Spinal cord (tissue), 10 donors: Measurements from ENCODE around the gene IFRD1. TPM values are rescaled to one million over a fixed set of nuclear protein-coding genes. Genes with fewer than 3 reads are reported as not detected.

ENCODE experiments used
- DNase-seq, 6 donors: peaks; one replicate each; pipeline versions ENCODE4 v3.0.0 to v3.0.0-alpha.2; 2013 to 2015; ENCODE audit warnings: low spot score in 6 of 6, low read depth in 4 of 6
- H3K27ac ChIP-seq: one replicate; pipeline ENCODE4 v1.5.1; 2013; ENCODE audit warnings: low read depth, low read length, control low read depth
- H3K27me3 ChIP-seq: one replicate; pipeline ENCODE4 v1.6.1; 2013; ENCODE audit warnings: low read length; ENCODE audit not compliant: control insufficient read depth, insufficient read depth
- H3K36me3 ChIP-seq: one replicate; pipeline ENCODE4 v1.6.1; 2013; ENCODE audit warnings: low read length; ENCODE audit not compliant: control insufficient read depth, insufficient read depth
- H3K4me1 ChIP-seq: one replicate; pipeline ENCODE4 v1.6.1; 2013; ENCODE audit warnings: low read length; ENCODE audit not compliant: control insufficient read depth, insufficient read depth
- H3K4me3 ChIP-seq: one replicate; pipeline ENCODE4 v1.5.1; 2013; ENCODE audit warnings: low read depth, low read length, control low read depth
- H3K9me3 ChIP-seq: one replicate; pipeline ENCODE4 v1.6.1; 2013; ENCODE audit warnings: low read length; ENCODE audit not compliant: control insufficient read depth, insufficient read depth
- whole genome bisulfite sequencing: methylation state at CpG from one replicate; pipeline ENCODE4 v1.1.5; 2013; ENCODE audit warnings: missing lambda C conversion rate; ENCODE audit not compliant: insufficient coverage; 5-methylcytosine and 5-hydroxymethylcytosine counted together
- polyA plus RNA-seq, 2 donors: library from polyadenylated mRNA; unstranded; fragments of 120-200 nt; gene quantifications; one replicate each; pipeline ENCODE4 v1.2.1, GENCODE V29; 2013; ENCODE audit not compliant: insufficient read length in 2 of 2
- total RNA-seq, 2 donors: library from RNA; depleted of rRNA in 1 of 2; stranded (reverse); fragments of 120-200 nt in 1 of 2; fragments of >200 nt in 1 of 2; gene quantifications; one replicate each; pipeline versions ENCODE4 v1.2.3 to v1.2.4, GENCODE V29; 2013 to 2014
- donor health status: healthy.

Gene IFRD1
- total and polyA plus RNA-seq, 4 donors: 38.1 to 61.0 (median 53.3) TPM

- Histone ChIP-seq H3K4me3 (no peak overlapping the region), H3K36me3 (peaks cover 3% of the 10 kb centered on the region), H3K4me1 (no peaks in the 10 kb centered on the region), H3K9me3 (no peaks in the 10 kb centered on the region), H3K27me3 (no peaks in the 10 kb centered on the region), H3K27ac (no peak overlapping the region)
- DNase-seq: no peak
- no CpG with 5 or more reads among the region's 2 CpGs for WGBS
Measured at GRCh38 chr7:112481121-112481736, 31.0 kb downstream of the IFRD1 start.

DNA sequence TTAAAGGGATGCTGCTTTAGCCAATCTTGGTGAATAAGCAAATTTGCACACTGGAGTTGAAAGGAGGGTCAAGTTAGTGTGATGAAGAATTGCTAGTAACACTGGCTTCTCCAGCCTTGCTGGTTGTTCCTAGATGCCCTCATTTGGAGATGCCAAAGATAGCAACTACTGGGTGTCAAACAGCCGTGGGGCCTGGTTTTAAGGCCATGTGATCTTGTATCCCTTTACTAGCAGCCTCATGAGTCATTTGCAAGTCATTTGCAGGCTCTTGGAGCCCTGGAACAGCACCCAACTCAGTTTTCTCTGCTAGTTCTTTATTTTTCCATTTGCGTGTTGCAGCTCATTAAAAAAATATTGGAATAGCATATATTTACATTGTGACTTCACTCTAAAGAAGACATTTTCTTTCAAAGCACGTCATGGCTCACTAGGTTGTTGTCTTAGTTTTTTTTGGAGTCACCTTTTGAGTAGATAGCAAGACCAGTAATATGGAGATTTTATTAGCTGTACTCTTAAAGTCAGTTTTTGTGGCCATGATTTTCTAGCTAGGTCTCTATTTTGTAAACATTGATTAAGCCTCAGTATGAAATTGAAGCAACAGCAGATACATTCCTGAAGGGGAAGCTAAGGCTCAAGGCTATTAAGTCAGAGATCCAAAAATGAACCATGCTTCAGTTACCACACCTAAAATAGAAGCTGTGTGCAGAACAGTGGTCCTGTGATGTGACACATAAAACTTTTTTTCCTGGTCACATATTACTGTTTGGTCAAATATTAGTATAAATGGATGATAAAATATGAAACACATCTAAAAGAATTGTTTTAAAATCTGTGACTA, 31.8 kb downstream of the IFRD1 start:
- Histone ChIP-seq H3K9me3 (no peaks in the 10 kb centered on the region), H3K27ac (no peak overlapping the region), H3K36me3 (no peaks in the 10 kb centered on the region), H3K4me1 (no peaks in the 10 kb centered on the region), H3K4me3 (no peak overlapping the region), H3K27me3 (no peaks in the 10 kb centered on the region)
- 50% methylated on average over 1 of the region's 3 CpGs for WGBS
- no peak for DNase-seq

- Histone ChIP-seq H3K4me3 (no peak overlapping the region), H3K9me3 (no peaks in the 10 kb centered on the region), H3K4me1 (no peaks in the 10 kb centered on the region), H3K27me3 (no peaks in the 10 kb centered on the region), H3K36me3 (no peaks in the 10 kb centered on the region), H3K27ac (no peak overlapping the region)
- WGBS: 90% methylated on average over 3 of the region's 4 CpGs
- no peak for DNase-seq
Measured at GRCh38 chr7:112484671-112485167, 34.5 kb downstream of the IFRD1 start.

DNA sequence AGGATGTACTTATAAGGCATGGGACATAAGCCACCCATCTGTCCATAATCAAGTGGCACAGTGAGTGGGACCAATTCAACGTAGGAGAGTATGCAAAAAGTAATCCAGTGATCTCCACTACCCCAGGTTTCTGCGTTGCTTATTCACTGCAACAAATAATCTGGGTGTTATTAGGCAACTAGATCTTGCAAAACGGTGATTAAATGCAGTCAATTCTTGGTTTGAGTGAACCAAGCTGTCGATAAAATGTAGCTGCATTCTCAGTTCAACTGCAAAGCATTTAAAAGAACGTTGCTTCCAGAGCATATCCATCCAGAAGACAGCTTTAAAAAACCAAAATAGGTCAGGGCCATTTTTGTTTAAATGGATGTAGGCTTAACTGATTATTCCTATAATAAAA, 35.5 kb downstream of the IFRD1 start:
- no peaks in the 10 kb centered on the region for H3K4me1 ChIP-seq
- H3K4me3 ChIP-seq: no peak overlapping the region
- H3K27ac ChIP-seq: no peak overlapping the region
- H3K27me3 ChIP-seq: no peaks in the 10 kb centered on the region
- 96% methylated on average over 3 of the region's 5 CpGs for WGBS
- no peaks in the 10 kb centered on the region for H3K36me3 ChIP-seq
- H3K9me3 ChIP-seq: no peaks in the 10 kb centered on the region
- DNase-seq: no peak

- Histone ChIP-seq H3K36me3 (no peaks in the 10 kb centered on the region), H3K4me1 (no peaks in the 10 kb centered on the region), H3K9me3 (no peaks in the 10 kb centered on the region), H3K4me3 (no peak overlapping the region), H3K27ac (no peak overlapping the region), H3K27me3 (no peaks in the 10 kb centered on the region)
- no peak for DNase-seq
- 100% methylated on average over 4 of the region's 8 CpGs for WGBS
Measured at GRCh38 chr7:112487457-112488263, 37.4 kb downstream of the IFRD1 start.

DNA sequence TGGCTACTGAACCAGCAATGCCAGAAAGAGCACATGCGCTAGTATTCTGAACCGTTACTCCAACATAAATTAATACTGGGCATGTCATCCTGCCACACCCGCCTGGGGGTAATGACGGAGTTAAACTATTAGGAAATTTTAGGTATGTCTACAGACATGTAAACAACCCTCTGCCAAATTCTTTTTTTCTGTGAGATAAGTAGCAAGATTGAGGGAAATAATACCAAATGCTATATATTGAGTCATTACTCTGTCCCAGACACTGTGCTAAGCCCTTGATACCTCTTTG, 37.9 kb downstream of the IFRD1 start:
- Histone ChIP-seq H3K4me3 (no peak overlapping the region), H3K9me3 (no peaks in the 10 kb centered on the region), H3K27me3 (no peaks in the 10 kb centered on the region), H3K36me3 (no peaks in the 10 kb centered on the region), H3K27ac (no peak overlapping the region), H3K4me1 (no peaks in the 10 kb centered on the region)
- no peak for DNase-seq
- WGBS: no CpG with 5 or more reads among the region's 4 CpGs

DNA sequence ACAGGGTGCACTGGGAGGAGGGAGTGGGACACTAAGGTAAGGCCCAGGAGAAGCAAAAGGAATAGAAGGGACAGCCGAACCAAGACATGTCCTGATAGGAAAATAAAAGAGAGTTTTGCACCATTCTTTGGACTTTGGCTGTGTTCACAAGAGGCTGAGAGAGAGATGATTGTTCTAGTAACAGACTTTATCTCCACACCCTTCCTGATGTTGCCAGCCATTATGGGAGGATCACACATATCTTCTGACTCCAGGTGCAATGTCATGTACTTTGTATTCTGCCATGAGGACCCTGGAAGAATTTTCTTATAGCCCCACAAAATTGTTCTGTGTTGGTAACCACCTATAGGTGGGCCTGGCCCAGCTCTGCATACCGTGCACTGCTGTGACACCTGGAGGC, 41.9 kb downstream of the IFRD1 start:
- 91% methylated on average over 1 of the region's 2 CpGs for WGBS
- Histone ChIP-seq H3K36me3 (no peaks in the 10 kb centered on the region), H3K9me3 (no peaks in the 10 kb centered on the region), H3K4me1 (no peaks in the 10 kb centered on the region), H3K4me3 (no peak overlapping the region), H3K27me3 (no peaks in the 10 kb centered on the region), H3K27ac (no peak overlapping the region)
- DNase-seq: no peak

DNA sequence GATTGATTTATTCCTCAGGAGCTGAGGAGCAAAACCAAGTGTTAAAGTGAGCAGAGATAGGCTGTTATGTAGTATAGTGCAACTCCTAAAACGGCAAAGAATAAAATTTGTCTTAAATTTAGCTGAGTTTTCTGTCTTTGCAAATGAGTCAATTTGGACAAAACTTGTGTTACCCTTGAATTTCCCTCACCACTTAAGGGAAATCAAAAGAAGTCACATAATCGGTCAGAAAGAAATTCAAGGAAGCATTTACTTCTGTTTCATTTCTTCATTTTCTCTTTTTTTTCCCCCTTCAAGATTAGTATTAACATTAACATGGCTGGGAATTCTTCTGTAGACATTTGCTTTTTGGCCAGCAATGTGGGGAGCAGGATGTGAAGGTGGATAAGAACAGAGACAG, 44.4 kb downstream of the IFRD1 start:
- Histone ChIP-seq H3K36me3 (no peaks in the 10 kb centered on the region), H3K27ac (no peak overlapping the region), H3K9me3 (no peaks in the 10 kb centered on the region), H3K27me3 (no peaks in the 10 kb centered on the region), H3K4me1 (no peaks in the 10 kb centered on the region), H3K4me3 (no peak overlapping the region)
- WGBS: no CpG with 5 or more reads among the region's 2 CpGs
- no peak for DNase-seq

- peak overlapping the region; percentile 16 for H3K27ac ChIP-seq
- no peaks in the 10 kb centered on the region for H3K9me3 ChIP-seq
- WGBS: no CpG with 5 or more reads among the region's 2 CpGs
- no peaks in the 10 kb centered on the region for H3K4me1 ChIP-seq
- peak in 1 of 6 donors; percentile 39 for DNase-seq
- no peaks in the 10 kb centered on the region for H3K27me3 ChIP-seq
- no peaks in the 10 kb centered on the region for H3K36me3 ChIP-seq
- H3K4me3 ChIP-seq: no peak overlapping the region
Measured at GRCh38 chr7:112495156-112495788, 45.0 kb downstream of the IFRD1 start.
